Measurements from ENCODE around the gene EXOC6. TPM values are rescaled to one million over a fixed set of nuclear protein-coding genes. Genes with fewer than 3 reads are reported as not detected.

The EXOC6 gene
- total RNA-seq, 4 donors from 2014 or later = 14.1 to 34.9 (median 16.2) TPM

DNA sequence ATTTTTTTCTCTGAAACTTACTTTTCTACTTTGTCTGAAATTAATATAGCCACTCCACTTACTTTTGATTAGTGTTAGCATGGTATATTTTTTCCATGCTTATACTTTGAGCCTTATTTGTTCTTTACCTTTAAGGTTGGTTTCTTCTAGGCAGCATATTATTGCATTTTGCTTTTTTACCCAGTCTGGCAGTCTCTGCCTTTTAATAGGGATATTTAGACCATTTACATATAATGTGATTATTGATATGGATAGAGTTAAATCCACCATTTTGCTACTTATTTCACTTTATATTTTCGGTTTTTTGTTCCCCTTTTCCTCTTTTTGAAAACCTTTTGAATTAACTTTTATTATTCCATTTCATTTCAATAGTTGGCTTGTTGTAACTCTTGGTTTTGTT is 255.6 kb downstream of the EXOC6 start:
- Histone ChIP-seq H3K4me3 (no peak overlapping the region), H3K36me3 (no peaks in the 10 kb centered on the region), H3K27me3 (no peaks in the 10 kb centered on the region), H3K4me1 (no peaks in the 10 kb centered on the region), H3K27ac (replicated peaks in 1 of 4) (no peak overlapping the region), H3K9me3 (no peaks in the 10 kb centered on the region)
- 89% methylated on average over 1 of the region's 1 CpG for WGBS
- TF ChIP-seq, protein P1, sequence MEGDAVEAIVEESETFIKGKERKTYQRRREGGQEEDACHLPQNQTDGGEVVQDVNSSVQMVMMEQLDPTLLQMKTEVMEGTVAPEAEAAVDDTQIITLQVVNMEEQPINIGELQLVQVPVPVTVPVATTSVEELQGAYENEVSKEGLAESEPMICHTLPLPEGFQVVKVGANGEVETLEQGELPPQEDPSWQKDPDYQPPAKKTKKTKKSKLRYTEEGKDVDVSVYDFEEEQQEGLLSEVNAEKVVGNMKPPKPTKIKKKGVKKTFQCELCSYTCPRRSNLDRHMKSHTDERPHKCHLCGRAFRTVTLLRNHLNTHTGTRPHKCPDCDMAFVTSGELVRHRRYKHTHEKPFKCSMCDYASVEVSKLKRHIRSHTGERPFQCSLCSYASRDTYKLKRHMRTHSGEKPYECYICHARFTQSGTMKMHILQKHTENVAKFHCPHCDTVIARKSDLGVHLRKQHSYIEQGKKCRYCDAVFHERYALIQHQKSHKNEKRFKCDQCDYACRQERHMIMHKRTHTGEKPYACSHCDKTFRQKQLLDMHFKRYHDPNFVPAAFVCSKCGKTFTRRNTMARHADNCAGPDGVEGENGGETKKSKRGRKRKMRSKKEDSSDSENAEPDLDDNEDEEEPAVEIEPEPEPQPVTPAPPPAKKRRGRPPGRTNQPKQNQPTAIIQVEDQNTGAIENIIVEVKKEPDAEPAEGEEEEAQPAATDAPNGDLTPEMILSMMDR (IDR thresholded peaks at IDR 0.05) = no peak
- TF ChIP-seq EP300 (IDR thresholded peaks at IDR 0.05) = no peak
- no peak for TF ChIP-seq POLR2AphosphoS5 (IDR thresholded peaks at IDR 0.05)
- TF ChIP-seq POLR2A (IDR thresholded peaks at IDR 0.05; ENCODE audit: low read depth) = no peak
- intact Hi-C loops (cut with DNase I) = no loop called here
- DNase-seq (ENCODE audit: extremely low spot score) = no peak

GRCh38 chr10:93106631-93107072 is 258.3 kb downstream of the EXOC6 start:
- Histone ChIP-seq H3K27ac (replicated peaks in 1 of 4) (no peak overlapping the region), H3K36me3 (no peaks in the 10 kb centered on the region), H3K4me3 (no peak overlapping the region), H3K4me1 (no peaks in the 10 kb centered on the region), H3K27me3 (no peaks in the 10 kb centered on the region), H3K9me3 (no peaks in the 10 kb centered on the region)
- peak; percentile 19 for DNase-seq (ENCODE audit: extremely low spot score)
- intact Hi-C loops (cut with DNase I) = no loop called here
- 39% methylated on average over 2 of the region's 2 CpGs for WGBS
- no peak for TF ChIP-seq POLR2A (IDR thresholded peaks at IDR 0.05; ENCODE audit: low read depth)
- no peak for TF ChIP-seq EP300 (IDR thresholded peaks at IDR 0.05)
- TF ChIP-seq, protein P1 (IDR thresholded peaks at IDR 0.05) = no peak
- no peak for TF ChIP-seq POLR2AphosphoS5 (IDR thresholded peaks at IDR 0.05)

Small RNAs within 50 kb of the gene (small RNA-seq; reads per million reads assigned to genes)
- gene AL392103.1 = 0 reads per million in 3 donors

Other genes starting within 250 kb of the EXOC6 start
- gene HHEX, start 158.6 kb upstream of the EXOC6 start, total RNA-seq = 1 to 10 TPM; 4.6 to 8.6 (median 8.3) TPM
- gene CYP26C1, start 212.3 kb downstream of the EXOC6 start, total RNA-seq = under 1 TPM in 3 of 4 donors, not detected in 1; under 0.01 to 0.39 (median under 0.01) TPM
- not detected for gene CYP26A1, start 225.4 kb downstream of the EXOC6 start, total RNA-seq